ENCODE results near the gene EEFSEC. TPM values are rescaled to one million over a fixed set of nuclear protein-coding genes. Genes with fewer than 3 reads are reported as not detected.

The EEFSEC gene
- total and polyA plus RNA-seq, 2 experiments from 2014 or later, result 4.9 to 18.7 TPM

DNA sequence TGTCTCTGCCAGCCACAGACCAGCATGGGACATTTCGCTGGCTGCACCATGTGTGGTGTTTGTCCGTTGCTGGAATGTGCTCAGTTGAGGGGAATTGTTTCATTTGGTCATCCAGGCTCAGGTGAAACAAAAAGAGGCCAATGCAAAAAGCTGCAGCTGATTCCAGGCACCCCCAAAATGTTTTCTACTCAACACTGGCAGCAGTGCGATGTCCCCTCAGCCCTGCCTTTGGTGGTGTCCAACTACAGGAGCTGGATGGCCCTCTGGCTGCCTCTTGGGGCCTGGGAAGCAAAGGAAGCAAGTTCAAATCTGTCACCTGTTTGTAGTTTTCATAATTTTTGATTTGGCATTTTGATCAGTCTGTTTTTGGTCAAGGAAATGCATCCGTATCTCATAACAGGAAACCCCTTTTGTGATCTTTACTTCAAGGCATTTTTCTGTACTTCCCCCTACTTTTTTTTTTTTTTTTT is 141.8 kb downstream of the EEFSEC start:
- Histone ChIP-seq H3K27me3 (replicated peaks; ENCODE audit: insufficient read depth) (no peaks in the 10 kb centered on the region), H3K9me2 (ENCODE audit: insufficient read depth) (no peaks in the 10 kb centered on the region), H3K27ac (no peak overlapping the region), H3K4me3 (no peak overlapping the region), H3K36me3 (ENCODE audit: low read depth) (no peaks in the 10 kb centered on the region), H2AFZ (no peak overlapping the region), H3K9ac (no peak overlapping the region), H3F3A (ENCODE audit: insufficient read depth) (no peaks in the 10 kb centered on the region), H3K79me2 (ENCODE audit: insufficient read depth) (no peaks in the 10 kb centered on the region), H3K4me2 (ENCODE audit: unreplicated experiment) (no peak overlapping the region), H4K20me1 (ENCODE audit: insufficient read depth) (no peaks in the 10 kb centered on the region), H3K9me3 (ENCODE audit: low read depth) (no peaks in the 10 kb centered on the region), H3K4me1 (ENCODE audit: insufficient read depth) (peaks cover 7% of the 10 kb centered on the region; the same call in 1 of the 2 replicates)
- 84 to 87% methylated on average over 4 of the region's 4 CpGs for WGBS, 2 experiments (ENCODE audit: low coverage in 1 of 2, low lambda C conversion rate in 2 of 2, missing lambda C conversion rate in 2 of 2)
- no peak for DNase-seq
- in situ Hi-C loops (cut with MboI), result no loop called here
- TF ChIP-seq EZH2 (IDR thresholded peaks at IDR 0.05; ENCODE audit: insufficient read depth, poor library complexity, severe bottlenecking) (no peak), EZH2phosphoT487 (IDR thresholded peaks at IDR 0.05; ENCODE audit: insufficient read depth, low read depth) (no peak)

DNA sequence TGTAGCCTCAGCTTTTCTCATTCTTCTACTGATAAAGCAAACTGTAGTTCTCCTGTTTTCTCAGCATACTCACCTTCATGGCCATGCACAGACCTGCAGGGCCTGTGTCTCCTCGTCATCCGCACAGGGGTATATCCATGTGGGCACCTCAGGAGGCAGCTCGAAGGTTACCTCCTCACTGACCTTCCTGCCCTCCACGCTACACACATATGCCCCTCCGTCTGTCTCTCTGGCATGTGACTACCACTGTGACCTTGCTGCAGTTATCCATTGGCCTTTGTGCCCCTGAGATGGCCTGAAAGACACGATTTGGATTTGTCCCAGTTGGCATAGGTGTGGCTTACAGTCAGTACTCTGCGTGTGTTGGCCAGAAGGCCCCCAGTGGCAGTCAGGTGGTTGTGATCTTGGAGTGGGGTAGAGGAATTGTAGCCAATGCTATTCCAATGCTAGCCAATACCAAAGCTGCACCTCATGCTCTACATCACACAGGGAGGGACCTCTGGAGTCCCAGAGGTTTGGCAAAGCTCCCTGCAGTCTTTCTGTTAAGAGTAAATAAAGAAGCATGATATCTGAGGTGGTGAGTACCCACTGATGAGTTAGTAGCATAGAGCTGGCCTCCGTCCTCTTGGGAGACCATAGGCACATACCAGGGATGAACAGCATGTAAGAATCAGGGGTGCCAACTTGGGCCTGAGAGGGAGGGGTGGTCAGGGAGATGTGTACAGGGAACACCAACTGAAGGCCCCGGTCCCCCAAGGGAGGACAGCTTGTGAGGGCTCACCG is 143.4 kb downstream of the EEFSEC start:
- H3K9ac ChIP-seq, result no peak overlapping the region
- peaks cover 7% of the 10 kb centered on the region; the same call in 1 of the 2 replicates for H3K4me1 ChIP-seq (ENCODE audit: insufficient read depth)
- H3K4me3 ChIP-seq, result no peak overlapping the region
- H3K9me2 ChIP-seq (ENCODE audit: insufficient read depth), result no peaks in the 10 kb centered on the region
- H2AFZ ChIP-seq, result no peak overlapping the region
- TF ChIP-seq EZH2phosphoT487 (IDR thresholded peaks at IDR 0.05; ENCODE audit: insufficient read depth, low read depth), result no peak
- no peak for TF ChIP-seq EZH2 (IDR thresholded peaks at IDR 0.05; ENCODE audit: insufficient read depth, poor library complexity, severe bottlenecking)
- whole genome bisulfite sequencing, 2 experiments (ENCODE audit: low coverage in 1 of 2, low lambda C conversion rate in 2 of 2, missing lambda C conversion rate in 2 of 2), result 86 to 88% methylated on average over 10 of the region's 10 CpGs
- H4K20me1 ChIP-seq (ENCODE audit: insufficient read depth), result no peaks in the 10 kb centered on the region
- no peaks in the 10 kb centered on the region for H3F3A ChIP-seq (ENCODE audit: insufficient read depth)
- no peaks in the 10 kb centered on the region for H3K36me3 ChIP-seq (ENCODE audit: low read depth)
- H3K9me3 ChIP-seq (ENCODE audit: low read depth), result no peaks in the 10 kb centered on the region
- no peak for DNase-seq
- no peak overlapping the region for H3K4me2 ChIP-seq (ENCODE audit: unreplicated experiment)
- in situ Hi-C loops (cut with MboI), result no loop called here
- H3K27me3 ChIP-seq (replicated peaks; ENCODE audit: insufficient read depth), result no peaks in the 10 kb centered on the region
- no peak overlapping the region for H3K27ac ChIP-seq
- H3K79me2 ChIP-seq (ENCODE audit: insufficient read depth), result no peaks in the 10 kb centered on the region

DNA sequence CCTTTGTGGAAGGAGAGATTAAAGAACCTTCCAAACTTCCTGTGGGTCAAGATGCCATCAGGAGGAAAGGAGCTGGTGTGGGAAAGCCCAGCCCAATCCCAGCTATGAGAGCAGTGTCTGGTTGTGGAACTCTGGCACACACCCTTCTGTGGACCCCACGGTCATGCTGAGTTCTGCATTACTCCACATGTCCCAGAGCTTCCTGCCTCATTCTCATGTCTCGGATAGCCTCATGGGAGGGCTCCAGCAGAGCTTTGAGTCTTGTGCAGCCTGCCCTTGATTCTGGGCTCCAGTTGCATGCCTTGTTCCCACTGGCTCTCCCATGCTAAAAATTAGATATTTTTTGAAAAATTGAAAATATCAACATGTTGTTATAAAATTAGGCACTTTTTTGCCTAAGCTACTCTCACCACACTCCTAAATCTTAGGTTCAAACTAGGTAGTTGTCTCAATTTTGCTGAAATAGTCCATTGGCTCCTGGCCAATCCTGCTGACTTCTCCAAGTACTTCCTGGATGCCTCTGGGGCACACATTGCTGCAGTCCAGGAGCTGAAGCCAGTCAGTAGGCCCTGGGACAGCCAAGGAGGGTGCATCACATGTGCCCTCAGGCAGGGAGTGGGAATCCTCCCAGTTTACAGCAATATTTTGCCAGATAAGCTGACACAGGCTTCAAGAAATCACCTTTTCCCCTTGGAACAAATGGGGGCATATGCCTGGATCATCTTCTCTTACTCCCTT is 144.3 kb downstream of the EEFSEC start:
- WGBS, 2 experiments (ENCODE audit: low coverage in 1 of 2, low lambda C conversion rate in 2 of 2, missing lambda C conversion rate in 2 of 2), result 24 to 30% methylated on average over 2 of the region's 2 CpGs
- Histone ChIP-seq H3K9ac (no peak overlapping the region), H3K9me3 (ENCODE audit: low read depth) (no peaks in the 10 kb centered on the region), H4K20me1 (ENCODE audit: insufficient read depth) (no peaks in the 10 kb centered on the region), H3K4me2 (ENCODE audit: unreplicated experiment) (no peak overlapping the region), H3K27ac (no peak overlapping the region), H3K79me2 (ENCODE audit: insufficient read depth) (no peaks in the 10 kb centered on the region), H3K9me2 (ENCODE audit: insufficient read depth) (no peaks in the 10 kb centered on the region), H3K4me1 (ENCODE audit: insufficient read depth) (peaks cover 7% of the 10 kb centered on the region; the same call in 1 of the 2 replicates), H3F3A (ENCODE audit: insufficient read depth) (no peaks in the 10 kb centered on the region), H2AFZ (no peak overlapping the region), H3K27me3 (replicated peaks; ENCODE audit: insufficient read depth) (no peaks in the 10 kb centered on the region), H3K4me3 (no peak overlapping the region), H3K36me3 (ENCODE audit: low read depth) (no peaks in the 10 kb centered on the region)
- no peak for TF ChIP-seq EZH2 (IDR thresholded peaks at IDR 0.05; ENCODE audit: insufficient read depth, poor library complexity, severe bottlenecking)
- TF ChIP-seq EZH2phosphoT487 (IDR thresholded peaks at IDR 0.05; ENCODE audit: insufficient read depth, low read depth), result no peak
- peak; percentile 75 for DNase-seq
- in situ Hi-C loops (cut with MboI), result no loop called here

DNA sequence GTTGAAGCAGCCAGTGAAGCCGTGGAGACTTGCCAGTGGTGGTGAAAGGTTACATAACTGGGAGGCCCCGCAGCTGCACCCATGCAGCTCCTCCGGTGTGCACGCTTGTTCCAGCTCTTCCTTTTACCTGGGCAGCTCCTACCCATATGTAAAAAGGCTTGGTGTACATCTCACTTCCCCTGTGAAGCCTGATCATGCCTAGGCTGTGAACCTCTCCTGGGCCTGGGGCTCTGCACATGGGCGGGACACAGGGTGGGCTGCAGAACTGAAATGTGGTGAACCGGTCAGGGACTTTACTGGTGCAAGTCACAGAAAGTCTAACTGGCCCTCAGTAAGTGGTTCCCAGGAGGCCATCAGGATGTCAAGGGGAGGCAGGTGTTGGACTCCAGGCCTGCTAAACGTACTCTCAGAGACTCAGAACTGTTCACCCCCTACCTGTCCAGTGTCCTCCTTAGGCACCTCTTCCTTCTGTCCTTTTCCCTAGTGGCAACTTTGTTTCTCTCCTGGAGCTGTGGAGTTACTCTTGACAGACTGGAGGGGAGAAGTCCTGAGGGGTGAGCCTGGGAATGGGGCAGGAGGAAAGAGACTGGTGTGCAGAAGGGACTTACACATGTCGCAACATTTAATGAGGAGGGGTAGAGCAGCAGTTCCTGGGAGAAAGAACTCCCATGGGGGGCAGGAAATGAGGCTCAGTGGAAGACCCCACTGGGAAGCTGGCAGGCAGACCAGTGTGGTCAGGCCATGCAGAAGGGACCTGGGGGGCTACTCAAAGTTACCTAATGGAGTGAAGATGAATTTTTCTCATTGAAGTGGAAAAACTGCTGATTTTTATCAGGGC is 148.1 kb downstream of the EEFSEC start:
- Histone ChIP-seq H4K20me1 (ENCODE audit: insufficient read depth) (no peaks in the 10 kb centered on the region), H2AFZ (no peak overlapping the region), H3K27ac (no peak overlapping the region), H3K9ac (no peak overlapping the region), H3K4me1 (ENCODE audit: insufficient read depth) (peaks cover 7% of the 10 kb centered on the region; the same call in 1 of the 2 replicates), H3K36me3 (ENCODE audit: low read depth) (no peaks in the 10 kb centered on the region), H3K4me3 (no peak overlapping the region), H3K9me2 (ENCODE audit: insufficient read depth) (no peaks in the 10 kb centered on the region), H3K4me2 (ENCODE audit: unreplicated experiment) (no peak overlapping the region), H3K79me2 (ENCODE audit: insufficient read depth) (no peaks in the 10 kb centered on the region), H3K27me3 (replicated peaks; ENCODE audit: insufficient read depth) (no peaks in the 10 kb centered on the region), H3F3A (ENCODE audit: insufficient read depth) (no peaks in the 10 kb centered on the region), H3K9me3 (ENCODE audit: low read depth) (no peaks in the 10 kb centered on the region)
- 97 to 98% methylated on average over 8 of the region's 8 CpGs for WGBS, 2 experiments (ENCODE audit: low coverage in 1 of 2, low lambda C conversion rate in 2 of 2, missing lambda C conversion rate in 2 of 2)
- in situ Hi-C loops (cut with MboI), result no loop called here
- no peak for DNase-seq
- TF ChIP-seq EZH2 (IDR thresholded peaks at IDR 0.05; ENCODE audit: insufficient read depth, poor library complexity, severe bottlenecking) (no peak), EZH2phosphoT487 (IDR thresholded peaks at IDR 0.05; ENCODE audit: insufficient read depth, low read depth) (no peak)

Measured in GM23248 (cell line).